H1 (cell line): ENCODE data around the gene TEX48. TPM values are rescaled to one million over a fixed set of nuclear protein-coding genes. Genes with fewer than 3 reads are reported as not detected.

Experiments
- CTCF ChIA-PET: fragments of 300-600 bp; sonication (Branson Sonifier 250); formaldehyde crosslinking; loops from one replicate; lab custom pipeline; 2021; ENCODE audit not compliant: partially characterized antibody; lab: Charles Lee
- POLR2A ChIA-PET: fragments of 300-600 bp; sonication (Branson Sonifier 250); formaldehyde crosslinking; loops from one replicate; lab custom pipeline; 2021; ENCODE audit warnings: inconsistent platforms; ENCODE audit not compliant: partially characterized antibody; lab: Charles Lee
- DNase-seq, 2 experiments: peaks; one replicate each; pipeline versions ENCODE4 v3.0.0 to v3.0.0-alpha.2; 2010 to 2022; ENCODE audit warnings: low spot score in 2 of 2, low read depth in 1 of 2, mixed read lengths in 1 of 2
- FAIRE-seq: peaks from 2 replicates; lab custom pipeline; 2011; peaks lifted over from hg19 to GRCh38; lab: Jason Lieb, UNC
- H2AFZ ChIP-seq: 2 replicates; pipeline ENCODE4 v1.8.1; 2012; ENCODE audit warnings: low read length, inconsistent platforms
- H2AK5ac ChIP-seq: 2 replicates; pipeline ENCODE4 v1.6.1; 2013; ENCODE audit warnings: low read depth, low read length
- H2BK120ac ChIP-seq: replicated peaks from 2 replicates; pipeline ENCODE3; 2013; ENCODE audit warnings: low read depth, low read length, inconsistent platforms
- H2BK12ac ChIP-seq: 2 replicates; pipeline ENCODE4 v1.6.1; 2013; ENCODE audit warnings: low read depth, low read length
- H2BK15ac ChIP-seq: 2 replicates; pipeline ENCODE4 v1.6.1; 2013; ENCODE audit warnings: low read length
- H2BK20ac ChIP-seq: 2 replicates; pipeline ENCODE4 v1.6.1; 2013; ENCODE audit warnings: low read length
- H2BK5ac ChIP-seq: 2 replicates; pipeline ENCODE4 v1.6.1; 2013; ENCODE audit warnings: low read depth, low read length
- H3K14ac ChIP-seq: 2 replicates; pipeline ENCODE4 v1.6.1; 2013; ENCODE audit warnings: inconsistent platforms; ENCODE audit not compliant: insufficient read length
- H3K18ac ChIP-seq: 2 replicates; pipeline ENCODE4 v1.6.1; 2013; ENCODE audit warnings: low read length; ENCODE audit errors: extremely low read depth
- H3K23ac ChIP-seq: 2 replicates; pipeline ENCODE4 v1.6.1; 2013; ENCODE audit warnings: inconsistent platforms; ENCODE audit not compliant: insufficient read length
- H3K23me2 ChIP-seq: 2 replicates; pipeline ENCODE4 v1.6.1; 2013; ENCODE audit warnings: low read depth, low read length
- H3K27ac ChIP-seq: 2 replicates; pipeline ENCODE4 v1.6.1; 2011; ENCODE audit warnings: low read depth, low read length, inconsistent platforms
- H3K27me3 ChIP-seq, 4 experiments: replicated peaks in 1 of 4; 1 replicate in 1 of 4; 2 replicates in 3 of 4; pipeline versions ENCODE4 v1.6.1 to v1.8.1; 2011 to 2013; ENCODE audit warnings: low read length in 3 of 4, mild to moderate bottlenecking in 3 of 4, inconsistent platforms in 2 of 4, mixed read lengths in 2 of 4, moderate library complexity in 1 of 4; ENCODE audit not compliant: control insufficient read depth in 3 of 4, insufficient read depth in 3 of 4; ENCODE audit errors: extremely low read depth in 1 of 4
- H3K36me3 ChIP-seq, 4 experiments: 2 replicates each; pipeline versions ENCODE4 v1.6.1 to v1.8.1; 2011 to 2013; ENCODE audit warnings: mild to moderate bottlenecking in 4 of 4, low read length in 3 of 4, moderate library complexity in 2 of 4, control low read depth in 1 of 4, inconsistent platforms in 1 of 4; ENCODE audit not compliant: insufficient read depth in 4 of 4, control insufficient read depth in 2 of 4
- H3K4ac ChIP-seq: replicated peaks from 2 replicates; pipeline ENCODE3; 2013; ENCODE audit warnings: low read length, low read depth, mixed read lengths, inconsistent platforms; ENCODE audit not compliant: insufficient read length
- H3K4me1 ChIP-seq, 4 experiments: replicated peaks in 1 of 4; 1 replicate in 1 of 4; 2 replicates in 3 of 4; pipeline versions ENCODE4 v1.6.1 to v1.8.1; 2011 to 2013; ENCODE audit warnings: low read length in 3 of 4, inconsistent platforms in 2 of 4, mixed read lengths in 1 of 4; ENCODE audit not compliant: insufficient read depth in 4 of 4, control insufficient read depth in 3 of 4
- H3K4me2 ChIP-seq, 2 experiments: 2 replicates each; pipeline versions ENCODE4 v1.6.1 to v1.8.1; 2011 to 2013; ENCODE audit warnings: low read depth in 2 of 2, low read length in 2 of 2, control low read depth in 1 of 2, inconsistent platforms in 1 of 2, mild to moderate bottlenecking in 1 of 2; ENCODE audit not compliant: insufficient read depth in 1 of 2
- H3K4me3 ChIP-seq, 4 experiments: fragments of 200-600, 300-600 bp in 1 of 4; sonication (generic), shearing (Covaris generic), sonication (Bioruptor Twin) in 1 of 4; 2 replicates each; pipeline versions ENCODE4 v1.5.1 to v1.8.1; 2011 to 2016; ENCODE audit warnings: low read length in 4 of 4, low read depth in 3 of 4, control low read depth in 2 of 4, inconsistent platforms in 2 of 4, mild to moderate bottlenecking in 2 of 4, mixed read lengths in 1 of 4, moderate library complexity in 1 of 4; ENCODE audit not compliant: insufficient read depth in 2 of 4; ENCODE audit errors: extremely low read depth in 1 of 4
- H3K56ac ChIP-seq: replicated peaks from 2 replicates; pipeline ENCODE3; 2013; ENCODE audit warnings: low read depth, mild to moderate bottlenecking, mixed read lengths, low read length, inconsistent platforms; ENCODE audit not compliant: insufficient read length
- H3K79me1 ChIP-seq: 2 replicates; pipeline ENCODE4 v1.6.1; 2013; ENCODE audit warnings: low read depth, low read length, control low read depth
- H3K79me2 ChIP-seq, 2 experiments: 2 replicates each; pipeline versions ENCODE4 v1.6.1 to v1.8.1; 2012 to 2013; ENCODE audit warnings: low read length in 2 of 2, mild to moderate bottlenecking in 2 of 2, inconsistent platforms in 1 of 2; ENCODE audit not compliant: insufficient read depth in 2 of 2, control insufficient read depth in 1 of 2
- H3K9ac ChIP-seq, 4 experiments: replicated peaks in 1 of 4; 1 replicate in 1 of 4; 2 replicates in 3 of 4; pipeline versions ENCODE4 v1.6.1 to v1.8.1; 2011 to 2013; ENCODE audit warnings: low read depth in 3 of 4, low read length in 3 of 4, control low read depth in 2 of 4, mild to moderate bottlenecking in 2 of 4, moderate library complexity in 2 of 4, inconsistent platforms in 1 of 4; ENCODE audit errors: extremely low read depth in 1 of 4
- H3K9me3 ChIP-seq, 2 experiments: 2 replicates each; pipeline versions ENCODE4 v1.6.1 to v1.8.1; 2012 to 2013; ENCODE audit warnings: mild to moderate bottlenecking in 2 of 2, moderate library complexity in 2 of 2, control low read depth in 1 of 2, inconsistent platforms in 1 of 2, low read depth in 1 of 2, low read length in 1 of 2, mixed read lengths in 1 of 2; ENCODE audit not compliant: insufficient read depth in 2 of 2
- H4K20me1 ChIP-seq, 2 experiments: replicated peaks in 1 of 2; 2 replicates each; pipeline versions ENCODE3 to v1.8.1; 2011 to 2013; ENCODE audit warnings: inconsistent platforms in 2 of 2, low read length in 2 of 2, mild to moderate bottlenecking in 1 of 2; ENCODE audit not compliant: insufficient read depth in 2 of 2, control insufficient read depth in 1 of 2
- H4K5ac ChIP-seq: 2 replicates; pipeline ENCODE4 v1.6.1; 2013; ENCODE audit warnings: low read length, low read depth, mixed read lengths, inconsistent platforms; ENCODE audit not compliant: insufficient read length
- H4K8ac ChIP-seq: 2 replicates; pipeline ENCODE4 v1.8.0; 2013; ENCODE audit warnings: mild to moderate bottlenecking, moderate library complexity, low read length, inconsistent platforms; ENCODE audit not compliant: insufficient read depth; ENCODE audit errors: extremely low read depth
- H4K91ac ChIP-seq: replicated peaks from 2 replicates; pipeline ENCODE3; 2013; ENCODE audit warnings: low read length, mixed read lengths, inconsistent platforms; ENCODE audit not compliant: insufficient read length
- ASH2L ChIP-seq: fragments of 200-600, 300-600 bp; sonication (generic); IDR thresholded peaks from one replicate; pipeline ENCODE4 v1.7.1; 2017; ENCODE audit warnings: low read length
- CEBPB ChIP-seq: IDR thresholded peaks from 2 replicates; pipeline ENCODE4 v1.6.1; 2012; ENCODE audit warnings: low read depth, low read length
- CTBP2 ChIP-seq: IDR thresholded peaks from 2 replicates; pipeline ENCODE4 v1.7.0; 2011; ENCODE audit warnings: borderline replicate concordance, mild to moderate bottlenecking, moderate library complexity, mixed read lengths, low read length; ENCODE audit not compliant: insufficient read depth, insufficient read length
- EGR1 ChIP-seq: IDR thresholded peaks from 2 replicates; pipeline ENCODE4 v1.6.1; 2011; ENCODE audit warnings: low read depth, low read length, borderline replicate concordance
- GABPA ChIP-seq: IDR thresholded peaks from 2 replicates; pipeline ENCODE4 v1.6.1; 2011; ENCODE audit warnings: mild to moderate bottlenecking, low read length, moderate library complexity, borderline replicate concordance; ENCODE audit not compliant: insufficient read depth
- GTF2F1 ChIP-seq: IDR thresholded peaks from 2 replicates; pipeline ENCODE4 v1.6.1; 2012; ENCODE audit warnings: low read depth, low read length, improper control_type of control experiment, borderline replicate concordance
- POU5F1 ChIP-seq: IDR thresholded peaks from 2 replicates; pipeline ENCODE4 v1.6.1; 2011; ENCODE audit warnings: low read depth, mild to moderate bottlenecking, low read length, moderate library complexity
- RNF2 ChIP-seq: fragments of 200-900, 300-1000 bp; sonication (generic); IDR thresholded peaks from 2 replicates; pipeline ENCODE4 v1.7.1; 2016; ENCODE audit warnings: borderline replicate concordance, low read depth, mild to moderate bottlenecking, antibody characterized with exemption, low read length; ENCODE audit not compliant: poor library complexity, severe bottlenecking; ENCODE audit errors: missing control alignments
- SIN3A ChIP-seq, 2 experiments: IDR thresholded peaks in 1 of 2; conservative IDR thresholded peaks in 1 of 2; 2 replicates each; pipeline ENCODE4 v1.6.1; 2011 to 2012; ENCODE audit warnings: low read length in 2 of 2, improper control_type of control experiment in 1 of 2, low read depth in 1 of 2, mild to moderate bottlenecking in 1 of 2
- SRF ChIP-seq: IDR thresholded peaks from 2 replicates; pipeline ENCODE4 v1.6.1; 2011; ENCODE audit warnings: mild to moderate bottlenecking, low read depth, low read length, moderate library complexity
- TAF1 ChIP-seq: IDR thresholded peaks from 2 replicates; pipeline ENCODE4 v1.6.1; 2011; ENCODE audit warnings: mild to moderate bottlenecking, low read depth, low read length
- TAF7 ChIP-seq: optimal IDR thresholded peaks from 2 replicates; pipeline ENCODE3; 2011; ENCODE audit warnings: low read depth, mild to moderate bottlenecking, inconsistent platforms, low read length, moderate library complexity, borderline replicate concordance
- ZNF274 ChIP-seq: IDR thresholded peaks from 2 replicates; pipeline ENCODE4 v1.7.0; 2012; ENCODE audit warnings: low read length, borderline replicate concordance; ENCODE audit errors: extremely low read depth
- WGBS, 2 experiments: shearing (Covaris generic) in 1 of 2; methylation state at CpG; one replicate each; pipeline versions ENCODE4 v1.1.6 to v1.1.7; 2013 to 2015; ENCODE audit warnings: low lambda C conversion rate in 2 of 2, mixed read lengths in 2 of 2, inconsistent platforms in 1 of 2, low coverage in 1 of 2, missing lambda C conversion rate in 1 of 2; ENCODE audit not compliant: insufficient replicate concordance in 2 of 2, insufficient coverage in 1 of 2, insufficient read length in 1 of 2; ENCODE audit errors: extremely low coverage in 1 of 2, missing lambda C conversion rate in 1 of 2; 5-methylcytosine and 5-hydroxymethylcytosine counted together
- polyA plus RNA-seq, 7 experiments: library from polyadenylated mRNA; depleted of rRNA in 3 of 7; stranded (reverse) in 5 of 7; unstranded in 2 of 7; fragments of >200 nt in 5 of 7; fragments of 200-250 nt in 2 of 7; gene quantifications; 1 replicate in 5 of 7; 2 replicates in 1 of 7; 4 replicates in 1 of 7; pipeline versions ENCODE4 v1.2.1 to v1.2.3, GENCODE V29; 2011 to 2013; ENCODE audit warnings: missing spikeins in 2 of 7, mixed read lengths in 2 of 7
- total RNA-seq: library from RNA; stranded (reverse); fragmentation: NEBNext Ultra II Directional; extraction: Animal tissue kit (Norgen Biotek cat#: 25700); gene quantifications from 2 replicates; pipeline ENCODE4 v1.2.1, GENCODE V29; 2021

The TEX48 gene
- total and polyA plus RNA-seq, 2 of the 8 experiments (the other 6 are each of a cell fraction or from before 2014, with no cell fraction given) = not detected

GRCh38 chr9:114621975-114622609 lies 59.9 kb downstream of the TEX48 start:
- no peak overlapping the region for H4K8ac ChIP-seq
- FAIRE-seq (no peak), DNase-seq (no peak)
- H3K4me3 ChIP-seq = no peak overlapping the region
- 88% methylated on average over 2 of the region's 2 CpGs; no CpG with 5 or more reads in 1 of the 2 experiments for WGBS, 2 experiments
- no peak overlapping the region for H2BK15ac ChIP-seq
- no peak overlapping the region for H3K27ac ChIP-seq
- no peak overlapping the region for H4K91ac ChIP-seq
- H3K4me2 ChIP-seq = no peak overlapping the region
- H2BK5ac ChIP-seq = no peak overlapping the region
- H3K27me3 ChIP-seq = no peaks in the 10 kb centered on the region
- H3K23me2 ChIP-seq = no peaks in the 10 kb centered on the region; the same call in 1 of the 2 replicates
- no peak overlapping the region for H2AK5ac ChIP-seq
- no peaks in the 10 kb centered on the region for H3K4me1 ChIP-seq
- no peaks in the 10 kb centered on the region for H3K79me2 ChIP-seq
- POLR2A ChIA-PET = no interaction called here
- no peak overlapping the region for H2BK20ac ChIP-seq
- H3K14ac ChIP-seq = no peak overlapping the region
- CTCF ChIA-PET = interaction anchor here (1.4 kb wide), 1 partner anchor 11 kb away, joined by 3 read pairs; no protein-coding TSS in a partner anchor
- H3K36me3 ChIP-seq = no peaks in the 10 kb centered on the region
- no peak overlapping the region for H3K9ac ChIP-seq
- no peaks in the 10 kb centered on the region for H3K79me1 ChIP-seq
- no peak overlapping the region for H3K4ac ChIP-seq
- H3K18ac ChIP-seq = no peak overlapping the region
- H4K5ac ChIP-seq = no peak overlapping the region
- no peak overlapping the region for H3K56ac ChIP-seq
- no peaks in the 10 kb centered on the region for H3K9me3 ChIP-seq
- peaks cover 0 to 7% of the 10 kb centered on the region in 2 experiments for H4K20me1 ChIP-seq
- no peak overlapping the region for H2AFZ ChIP-seq
- H2BK12ac ChIP-seq = no peak overlapping the region
- no peak overlapping the region for H3K23ac ChIP-seq
- H2BK120ac ChIP-seq = no peak overlapping the region
- TF ChIP-seq CTBP2 = no peak
- no peak for TF ChIP-seq ASH2L
- no peak for TF ChIP-seq CEBPB
- TF ChIP-seq EGR1 = no peak
- no peak for TF ChIP-seq RNF2
- no peak for TF ChIP-seq SIN3A (conservative IDR thresholded peaks at IDR 0.05 in 1 of 2, IDR thresholded peaks at IDR 0.05 in 1 of 2; ENCODE audit: low read depth in 1 of 2, low read length in 2 of 2)
- no peak for TF ChIP-seq GTF2F1
- TF ChIP-seq ZNF274 = no peak
- TF ChIP-seq GABPA = no peak
- TF ChIP-seq POU5F1 = no peak
- no peak for TF ChIP-seq TAF1
- TF ChIP-seq SRF = no peak
- TF ChIP-seq TAF7 = no peak
